ENCODE data around the gene LETM1. TPM values are rescaled to one million over a fixed set of nuclear protein-coding genes. Genes with fewer than 3 reads are reported as not detected.
"Not testable (repeated sequence)": the region's sequence is repeated elsewhere in the genome, so short reads cannot be mapped to it uniquely, and the experiment has no call there.

LETM1 gene
- polyA plus RNA-seq, 5 donors = 13.9 to 27.4 (median 21.6) TPM

- DNase-seq = no peak
These were observed 2.9 kb downstream of the LETM1 start for GRCh38 chr4:1852904-1853623.

GRCh38 chr4:1851575-1852410 is 4.2 kb downstream of the LETM1 start:
- no peak for DNase-seq

- DNase-seq = no peak
These were observed 4.8 kb downstream of the LETM1 start for GRCh38 chr4:1851160-1851559.

- DNase-seq = no peak
These were observed 5.7 kb downstream of the LETM1 start for GRCh38 chr4:1850276-1850675.

- no peak for DNase-seq
These were observed 9.4 kb downstream of the LETM1 start for GRCh38 chr4:1846580-1846979.

- not testable (repeated sequence) for DNase-seq
These were observed 11.3 kb downstream of the LETM1 start for GRCh38 chr4:1844618-1845017.

GRCh38 chr4:1843852-1844251 is 12.1 kb downstream of the LETM1 start:
- no peak for DNase-seq

GRCh38 chr4:1842993-1843448 is 12.9 kb downstream of the LETM1 start:
- no peak for DNase-seq

GRCh38 chr4:1842339-1842895 is 13.5 kb downstream of the LETM1 start:
- no peak for DNase-seq

- no peak for DNase-seq
These were observed 14.1 kb downstream of the LETM1 start for GRCh38 chr4:1841887-1842210.

- DNase-seq = no peak
These were observed 14.6 kb downstream of the LETM1 start for GRCh38 chr4:1841201-1841886.

GRCh38 chr4:1839282-1839681 is 16.7 kb downstream of the LETM1 start:
- DNase-seq = no peak

- DNase-seq = no peak
These were observed 18.9 kb downstream of the LETM1 start for GRCh38 chr4:1837069-1837468.

- no peak for DNase-seq
These were observed 19.3 kb downstream of the LETM1 start for GRCh38 chr4:1836650-1837049.

GRCh38 chr4:1835836-1836235 is 20.1 kb downstream of the LETM1 start:
- DNase-seq = not testable (repeated sequence)

- no peak for DNase-seq
These were observed 21.7 kb downstream of the LETM1 start for GRCh38 chr4:1834047-1834775.

- no peak for DNase-seq
These were observed 22.5 kb downstream of the LETM1 start for GRCh38 chr4:1833307-1834046.

- no peak for DNase-seq
These were observed 23.3 kb downstream of the LETM1 start for GRCh38 chr4:1832690-1833089.

GRCh38 chr4:1831331-1831730 is 24.6 kb downstream of the LETM1 start:
- DNase-seq = no peak

- DNase-seq = no peak
These were observed 25.2 kb downstream of the LETM1 start for GRCh38 chr4:1830642-1831228.

Measured in right lung (tissue), 5 donors.